Measurements from ENCODE around the gene HNRNPDL.
"Not testable (repeated sequence)": the region's sequence is repeated elsewhere in the genome, so short reads cannot be mapped to it uniquely, and the experiment has no call there.

Gene HNRNPDL

DNA sequence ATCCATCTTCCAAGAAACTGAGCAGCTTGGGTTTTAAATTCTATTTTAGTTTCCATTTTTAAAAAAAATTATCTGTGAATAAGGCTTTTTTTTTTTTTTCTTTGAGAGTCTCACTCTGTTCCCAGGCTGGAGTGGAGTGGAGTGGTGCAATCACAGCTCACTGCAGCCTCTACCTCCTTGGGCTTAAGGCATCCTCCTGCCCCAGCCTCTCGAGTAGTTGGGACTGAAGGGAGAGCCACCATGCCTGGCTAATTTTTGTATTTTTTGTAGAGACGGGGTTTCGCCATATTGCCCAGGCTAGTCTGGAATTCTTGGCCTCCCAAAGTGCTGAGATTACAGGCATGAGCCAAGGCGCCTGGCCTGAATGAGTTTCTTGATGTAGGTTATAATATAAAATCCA lies 1.6 kb upstream of the HNRNPDL start:
- DNase-seq: no peak

DNA sequence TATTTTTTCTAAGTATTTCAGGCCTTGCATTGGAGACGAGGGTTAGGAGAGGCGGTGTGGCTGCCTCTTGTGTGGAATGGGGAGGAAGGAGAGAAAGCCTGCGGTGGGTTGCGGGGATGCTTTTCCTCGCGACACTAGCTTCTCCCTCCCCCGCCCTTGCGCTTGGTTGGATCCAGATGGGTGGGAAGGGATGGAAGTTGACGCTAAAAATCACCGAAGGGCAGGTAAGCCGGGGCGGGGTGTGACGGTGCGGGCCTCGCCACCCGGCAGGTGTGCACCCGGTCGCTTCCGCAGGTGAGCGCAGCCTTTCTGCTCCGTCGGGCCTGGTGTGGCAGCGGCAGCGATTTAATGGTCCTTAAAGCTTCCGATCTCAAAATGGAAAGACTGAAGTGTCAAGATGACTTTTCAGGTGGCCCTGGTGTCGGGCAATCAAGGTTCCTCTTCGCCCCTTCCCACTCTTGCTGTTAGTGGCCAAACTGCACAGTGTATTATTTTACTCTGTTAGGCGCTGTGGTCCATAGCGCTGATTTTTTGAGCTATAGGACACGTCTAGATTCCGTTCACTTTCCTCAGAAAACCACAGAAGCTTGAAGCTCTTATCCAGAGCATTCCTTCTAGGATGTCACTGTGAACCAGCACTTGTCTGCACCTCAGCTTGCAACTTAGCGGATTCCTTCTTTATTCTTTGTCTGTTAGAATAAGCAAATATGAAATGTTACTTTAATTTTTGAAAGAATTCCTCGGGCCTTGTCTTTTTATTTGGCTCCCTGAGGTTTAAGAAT lies 893 bp upstream of the HNRNPDL start:
- peak; percentile 41 for DNase-seq

- peak; percentile 74 for DNase-seq
Measured at GRCh38 chr4:82429728-82430192, 502 bp downstream of the HNRNPDL start.

DNA sequence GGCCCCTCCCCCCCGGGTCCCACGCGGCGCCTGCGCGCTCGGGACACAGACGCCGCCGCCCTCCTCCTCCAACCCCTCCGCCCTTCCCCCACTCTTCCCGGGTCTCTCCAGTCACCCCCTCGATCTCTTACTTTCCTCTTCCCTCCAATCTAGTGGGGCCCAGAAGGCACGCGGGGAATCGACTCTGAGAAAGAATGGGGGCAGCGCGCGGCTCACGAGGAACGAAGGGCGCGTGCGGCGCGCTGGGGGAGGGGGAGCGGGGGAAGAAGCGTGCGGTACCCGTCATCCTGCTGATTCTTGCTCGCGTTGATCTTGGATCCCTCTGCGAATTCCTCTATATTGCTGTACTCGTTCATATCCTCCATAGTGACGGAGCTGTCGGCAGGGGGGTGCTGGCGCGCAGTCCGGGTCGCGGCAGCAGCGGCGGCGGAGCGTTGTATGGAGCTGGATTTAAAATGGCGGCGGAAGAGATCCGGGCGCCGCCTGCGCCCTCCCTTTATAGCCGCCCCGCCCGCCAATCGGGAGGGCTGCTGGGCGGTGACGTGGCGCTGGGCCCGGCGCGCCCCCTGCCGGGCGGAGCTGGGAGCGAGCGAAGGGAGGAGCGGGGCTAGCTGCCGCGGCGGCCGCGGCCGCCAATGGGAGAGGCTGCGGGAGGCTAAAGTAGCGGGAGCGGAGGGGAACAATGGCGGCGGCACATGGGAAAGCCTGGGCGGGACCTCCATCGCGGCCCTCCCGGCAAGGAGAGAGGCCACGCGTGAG lies 1.1 kb downstream of the HNRNPDL start:
- DNase-seq: peak; percentile 90

DNA sequence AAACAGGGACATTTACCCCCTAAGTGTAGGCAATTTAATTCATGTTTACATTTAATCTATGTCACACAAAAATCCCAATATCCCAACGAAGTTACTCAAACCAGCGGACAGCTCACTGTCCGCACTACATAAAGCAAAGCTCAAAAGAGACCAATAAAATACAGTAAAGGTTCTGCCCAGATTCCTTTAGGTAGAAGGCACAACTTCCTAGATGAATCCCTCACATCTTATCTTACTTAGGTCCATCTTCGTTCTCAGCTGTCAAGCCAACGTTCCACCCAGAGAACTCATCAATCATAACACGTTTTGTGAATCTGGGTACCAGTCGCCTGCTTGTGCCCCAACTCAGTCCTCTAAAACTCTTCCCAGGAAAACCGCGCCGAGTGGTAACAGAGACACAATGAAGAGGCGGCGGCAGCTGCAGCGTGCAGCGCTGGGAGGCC lies 1.7 kb downstream of the HNRNPDL start:
- DNase-seq: no peak

DNA sequence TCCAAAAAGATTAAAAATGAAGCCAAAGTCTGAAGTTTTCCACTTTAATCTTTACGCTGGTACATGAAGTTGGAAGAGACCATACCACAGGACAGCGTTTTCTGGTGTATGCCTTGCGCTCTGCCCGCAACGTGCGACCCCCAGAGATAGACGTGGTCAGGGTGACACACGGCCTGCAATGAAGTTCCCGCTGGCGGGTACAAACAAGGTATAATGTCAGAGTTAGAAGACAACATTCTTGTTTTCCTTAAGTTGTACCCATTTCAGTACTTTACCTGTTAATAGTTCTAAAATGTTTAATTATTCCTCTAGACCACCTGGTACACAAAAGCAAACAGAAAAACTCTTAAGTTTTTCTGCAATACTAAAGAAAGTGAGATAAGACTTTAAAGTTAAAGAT lies 4.8 kb downstream of the HNRNPDL start:
- no peak for DNase-seq

DNA sequence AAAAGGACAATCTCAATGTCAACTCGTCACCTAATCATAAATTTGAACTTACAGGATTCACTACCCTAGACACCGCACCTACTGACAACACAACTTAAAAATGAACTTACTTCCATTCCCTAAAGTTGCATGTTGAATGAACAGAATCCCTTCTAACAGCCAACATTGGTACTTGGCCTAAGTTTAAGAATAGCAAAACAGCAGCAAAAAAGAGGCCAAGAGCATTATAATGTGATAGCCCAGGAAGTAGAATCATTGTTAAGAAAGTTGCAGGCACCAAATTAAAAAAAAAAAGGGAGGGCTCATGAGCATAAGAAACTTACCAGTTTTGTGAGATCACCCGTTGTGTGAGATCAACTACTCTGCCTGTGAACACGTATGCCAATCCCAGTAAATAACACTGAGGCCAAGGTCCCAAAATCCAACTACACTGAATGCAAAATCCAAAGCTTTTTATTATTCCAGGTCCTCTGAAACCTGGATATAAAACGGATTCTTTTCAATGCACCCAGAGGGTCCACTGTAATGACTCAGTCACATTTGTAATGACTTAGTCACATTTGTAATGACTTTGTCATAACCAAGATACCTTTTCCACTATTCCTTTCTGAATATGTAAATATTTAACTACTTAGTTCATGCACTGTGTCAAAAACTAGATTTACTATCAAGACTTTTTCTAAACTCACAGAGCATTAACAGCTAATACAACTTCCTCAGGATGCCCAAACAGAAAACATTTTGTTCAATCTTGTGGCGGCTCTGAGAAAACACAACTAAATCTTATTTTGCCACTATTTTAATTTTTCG lies 6.8 kb downstream of the HNRNPDL start:
- DNase-seq: no peak

- DNase-seq: no peak
Measured at GRCh38 chr4:82422616-82423015, 7.6 kb downstream of the HNRNPDL start.

GRCh38 chr4:82421796-82422560 lies 8.3 kb downstream of the HNRNPDL start:
- peak; percentile 14 for DNase-seq

- DNase-seq: no peak
Measured at GRCh38 chr4:82419451-82419850, 10.8 kb downstream of the HNRNPDL start.

DNA sequence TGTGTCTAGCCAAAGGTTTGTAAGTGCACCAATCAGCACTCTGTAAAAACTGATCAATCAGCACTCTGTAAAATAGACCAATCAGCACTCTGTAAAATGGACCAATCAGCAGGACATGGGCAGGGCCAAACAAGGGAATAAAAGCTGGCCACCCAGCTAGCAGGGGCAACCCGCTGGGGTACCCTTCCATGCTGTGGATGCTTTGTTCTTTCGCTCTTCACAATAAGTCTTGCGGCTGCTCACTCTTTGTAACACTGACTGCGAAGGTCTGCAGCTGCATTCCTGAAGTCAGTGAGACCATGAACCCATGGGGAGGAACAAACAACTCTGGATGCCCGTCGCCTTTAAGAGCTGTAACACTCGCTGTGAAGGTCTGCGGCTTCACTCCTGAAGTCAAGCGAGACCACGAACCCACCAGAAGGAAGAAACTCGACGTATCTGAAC lies 14.3 kb downstream of the HNRNPDL start:
- DNase-seq: no peak

DNA sequence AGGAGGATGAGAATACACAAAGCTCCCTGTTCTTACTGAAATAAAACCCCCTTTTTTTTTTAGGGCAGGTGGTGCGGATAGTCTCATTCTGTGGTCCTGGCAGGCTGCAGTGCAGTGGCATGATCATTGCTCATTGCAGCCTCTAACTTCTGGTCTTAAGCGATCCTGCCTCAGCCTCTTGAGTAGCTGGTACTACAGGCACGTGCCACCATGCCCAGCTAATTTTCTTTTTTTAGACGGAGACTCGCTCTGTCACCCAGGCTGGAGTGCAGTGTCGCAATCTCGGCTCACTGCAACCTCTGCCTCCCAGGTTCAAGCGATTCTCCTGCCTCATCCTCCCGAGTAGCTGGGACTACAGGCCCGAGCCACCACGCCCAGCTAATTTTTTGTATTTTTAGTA lies 15.2 kb downstream of the HNRNPDL start:
- not testable (repeated sequence) for DNase-seq

DNA sequence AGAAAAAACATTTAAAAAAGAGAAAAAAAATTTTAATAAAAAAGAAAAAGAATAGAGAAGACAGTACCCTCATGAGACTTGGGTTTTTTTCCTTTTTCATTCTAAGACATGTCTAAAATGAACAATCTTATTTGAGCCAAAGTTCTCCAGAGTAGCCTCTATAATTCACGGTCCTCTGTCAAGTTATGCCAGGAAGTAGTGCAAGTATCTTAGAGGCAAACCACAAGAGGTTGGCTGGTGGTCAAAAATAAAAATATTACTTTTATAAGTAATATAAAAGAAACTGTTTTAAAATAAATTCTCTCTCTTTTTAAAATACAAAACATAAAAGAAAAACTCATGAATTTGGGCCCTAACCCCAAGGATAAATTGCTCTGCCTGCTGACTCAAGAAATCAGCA lies 26.5 kb downstream of the HNRNPDL start:
- no peak for DNase-seq

DNA sequence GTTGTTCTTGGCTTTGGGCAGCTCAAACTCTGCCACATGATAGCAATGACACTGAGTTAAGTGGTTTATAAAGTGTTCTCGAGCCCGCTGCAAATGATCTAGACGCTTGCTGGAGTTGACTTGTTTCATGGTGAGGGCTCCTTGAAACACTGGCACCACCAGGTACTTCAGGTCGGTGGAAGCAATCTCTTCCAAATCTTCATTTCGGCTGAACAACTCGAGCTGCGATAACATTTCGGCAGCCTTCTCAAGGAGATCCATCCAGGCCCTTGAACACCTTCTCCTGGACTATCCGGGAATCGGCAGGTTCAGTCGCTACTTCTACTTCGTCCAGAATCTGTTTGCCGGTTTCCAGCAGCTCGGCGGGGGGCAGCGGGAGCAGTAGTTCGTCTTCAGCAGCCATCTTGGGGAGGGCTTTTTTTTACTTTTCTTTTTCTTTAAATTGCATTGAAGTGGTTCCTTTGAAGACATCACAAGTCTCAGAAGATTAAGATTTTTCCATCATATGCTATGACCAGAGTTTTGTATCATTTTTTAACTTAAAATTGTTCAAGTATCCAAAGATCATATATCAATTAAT lies 28.0 kb downstream of the HNRNPDL start:
- DNase-seq: no peak

DNA sequence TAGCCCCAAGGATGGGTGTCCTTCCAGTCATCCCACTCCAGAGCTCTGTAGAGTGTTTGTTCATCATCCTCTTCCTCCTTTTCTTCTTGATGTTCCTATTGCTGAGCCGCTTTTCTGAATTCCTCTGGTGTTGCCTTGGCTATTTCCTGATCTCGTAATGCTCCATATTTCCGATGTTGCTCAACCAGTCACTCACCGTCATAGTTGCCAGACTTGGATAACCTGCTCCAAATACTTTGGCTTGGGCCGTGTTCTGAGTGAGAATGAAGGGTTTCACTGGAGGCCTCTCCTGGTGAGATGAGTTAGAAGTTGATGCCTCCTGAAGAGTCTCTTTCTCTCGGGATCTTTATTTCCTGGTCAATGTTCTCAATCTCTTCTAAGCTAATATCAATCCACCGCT lies 28.7 kb downstream of the HNRNPDL start:
- DNase-seq: no peak

DNA sequence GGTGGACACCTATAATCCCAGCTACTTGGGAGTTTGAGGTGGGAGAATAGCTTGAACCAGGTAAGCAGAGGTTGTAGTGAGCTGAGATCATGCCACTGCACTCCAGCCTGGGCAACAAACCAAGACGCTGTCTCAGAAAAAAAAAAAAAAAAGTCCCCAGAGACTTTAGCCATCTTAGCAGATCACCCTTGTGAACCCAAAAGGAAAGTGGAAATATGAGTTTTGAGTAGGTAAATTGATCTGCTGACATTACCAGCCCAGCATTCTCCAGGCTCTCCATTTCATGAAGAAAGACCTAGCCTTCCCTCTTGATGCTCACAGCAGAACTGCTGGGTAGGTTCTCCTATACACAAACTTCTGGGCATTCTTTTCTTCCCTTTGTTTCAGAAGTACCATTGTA lies 32.0 kb downstream of the HNRNPDL start:
- no peak for DNase-seq

DNA sequence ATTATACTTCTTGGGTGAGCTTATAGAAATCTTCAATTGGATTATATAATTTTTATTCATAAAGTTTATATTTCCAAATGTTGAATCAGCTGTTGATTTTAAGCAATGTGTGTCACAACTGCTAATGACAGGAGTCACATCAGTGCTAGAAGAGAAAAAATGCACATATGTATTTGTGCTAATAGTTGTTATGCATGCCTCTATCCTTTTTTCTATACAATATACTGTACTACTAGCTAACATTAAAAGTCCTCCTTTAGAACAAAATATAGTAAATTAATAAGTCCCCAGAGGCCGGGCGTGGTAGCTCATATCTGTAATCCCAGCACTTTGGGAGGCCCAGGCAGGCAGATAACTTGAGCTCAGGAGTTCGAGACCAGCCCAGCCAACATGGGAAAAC lies 32.7 kb downstream of the HNRNPDL start:
- DNase-seq: no peak

DNA sequence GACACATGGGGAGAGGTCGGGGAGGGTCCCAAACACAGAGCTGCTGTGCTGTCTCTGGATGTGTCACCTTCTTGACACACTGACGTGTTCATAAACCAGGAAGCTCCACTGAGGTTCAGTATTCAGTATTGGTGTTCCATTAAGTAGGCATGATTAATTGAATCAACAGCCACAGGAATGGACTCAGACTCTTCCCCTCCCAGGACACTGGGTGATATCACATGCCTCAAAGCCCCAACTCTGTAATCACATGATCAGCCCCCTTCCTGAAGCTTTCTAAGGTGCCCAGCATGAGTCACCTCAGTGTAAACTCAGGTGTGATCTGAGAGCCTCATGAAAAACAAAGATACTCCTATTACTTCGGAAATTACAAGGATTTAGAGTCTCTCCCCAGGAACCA lies 35.4 kb downstream of the HNRNPDL start:
- DNase-seq: no peak

DNA sequence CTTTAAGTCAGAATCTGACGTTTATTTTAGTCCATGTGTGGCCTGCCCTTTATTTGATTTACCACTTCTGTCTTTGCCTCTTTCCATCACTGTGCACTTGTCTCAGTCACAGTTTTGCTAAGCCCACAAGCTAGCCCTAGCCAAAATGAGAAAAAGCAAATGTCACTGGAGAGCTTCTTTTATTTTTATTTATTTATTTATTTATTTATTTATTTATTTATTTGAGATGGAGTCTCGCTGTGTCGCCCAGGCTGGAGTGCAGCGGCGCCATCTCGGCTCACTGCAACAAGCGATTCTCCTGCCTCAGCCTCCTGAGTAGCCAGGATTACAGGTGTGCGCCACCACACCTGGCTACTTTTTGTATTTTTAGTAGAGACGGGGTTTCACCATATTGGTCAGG lies 40.2 kb downstream of the HNRNPDL start:
- not testable (repeated sequence) for DNase-seq

GRCh38 chr4:82388405-82388804 lies 41.9 kb downstream of the HNRNPDL start:
- DNase-seq: no peak

DNA sequence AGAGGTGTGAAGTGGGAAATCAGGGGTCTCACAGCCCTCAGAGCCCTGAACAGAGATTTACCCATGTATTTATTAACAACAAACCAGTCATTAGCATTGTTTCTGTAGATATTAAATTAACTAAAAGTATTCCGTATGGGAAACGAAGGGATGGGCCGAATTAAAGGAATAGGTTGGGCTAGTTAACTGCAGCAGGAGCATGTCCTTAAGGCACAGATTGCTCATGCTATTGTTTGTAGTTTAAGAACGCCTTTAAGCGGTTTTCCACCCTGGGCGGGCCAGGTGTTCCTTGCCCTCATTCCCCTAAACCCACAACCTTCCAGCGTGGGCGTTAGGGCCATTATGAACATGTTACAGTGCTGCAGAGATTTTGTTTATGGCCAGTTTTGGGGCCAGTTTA lies 44.0 kb downstream of the HNRNPDL start:
- not testable (repeated sequence) for DNase-seq

- no peak for DNase-seq
Measured at GRCh38 chr4:82382751-82383150, 47.5 kb downstream of the HNRNPDL start.

All from NCI-H1092 treated with DMSO at 0.1 percent for 48 hours (cell line).